Breast epithelium (tissue), 3 donors: ENCODE data around the gene AHRR.

ENCODE experiments used
- POLR2AphosphoS5 ChIP-seq, 3 donors: sonication (generic); formaldehyde crosslinking; IDR thresholded peaks; one replicate each; pipeline ENCODE4 v1.6.1; 2017; ENCODE audit warnings: antibody characterized with exemption in 3 of 3
- TF ChIP-seq, protein P1 (sequence below), 3 donors: fragments of 450-650 bp; IDR thresholded peaks; one replicate each; pipeline ENCODE4 v1.5.1; 2016 to 2017; ENCODE audit warnings: antibody characterized with exemption in 3 of 3, mild to moderate bottlenecking in 3 of 3, moderate library complexity in 3 of 3

DNA sequence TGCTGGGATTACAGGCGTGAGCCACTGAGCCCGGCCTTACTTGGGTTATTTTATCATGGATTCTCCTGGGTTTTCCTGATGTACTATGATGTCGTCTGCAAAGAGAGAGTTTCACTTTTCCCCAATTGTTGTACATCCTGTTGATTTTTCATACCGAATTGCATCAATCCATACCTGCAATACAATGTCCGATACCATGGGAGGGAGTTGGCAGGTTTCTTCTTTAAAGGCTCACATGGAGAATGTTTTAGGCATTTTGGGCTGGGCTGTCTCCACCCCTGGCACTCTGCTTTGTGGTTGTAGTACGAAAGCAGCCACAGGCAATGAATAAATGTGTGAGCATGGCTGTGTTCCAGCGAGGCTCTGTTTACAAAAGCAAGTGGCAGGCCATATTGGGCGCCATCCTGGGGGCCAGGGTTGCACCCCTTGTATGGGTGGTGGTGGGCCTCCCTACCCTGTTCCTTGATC, 86.3 kb downstream of the AHRR start:
- TF ChIP-seq, protein P1, sequence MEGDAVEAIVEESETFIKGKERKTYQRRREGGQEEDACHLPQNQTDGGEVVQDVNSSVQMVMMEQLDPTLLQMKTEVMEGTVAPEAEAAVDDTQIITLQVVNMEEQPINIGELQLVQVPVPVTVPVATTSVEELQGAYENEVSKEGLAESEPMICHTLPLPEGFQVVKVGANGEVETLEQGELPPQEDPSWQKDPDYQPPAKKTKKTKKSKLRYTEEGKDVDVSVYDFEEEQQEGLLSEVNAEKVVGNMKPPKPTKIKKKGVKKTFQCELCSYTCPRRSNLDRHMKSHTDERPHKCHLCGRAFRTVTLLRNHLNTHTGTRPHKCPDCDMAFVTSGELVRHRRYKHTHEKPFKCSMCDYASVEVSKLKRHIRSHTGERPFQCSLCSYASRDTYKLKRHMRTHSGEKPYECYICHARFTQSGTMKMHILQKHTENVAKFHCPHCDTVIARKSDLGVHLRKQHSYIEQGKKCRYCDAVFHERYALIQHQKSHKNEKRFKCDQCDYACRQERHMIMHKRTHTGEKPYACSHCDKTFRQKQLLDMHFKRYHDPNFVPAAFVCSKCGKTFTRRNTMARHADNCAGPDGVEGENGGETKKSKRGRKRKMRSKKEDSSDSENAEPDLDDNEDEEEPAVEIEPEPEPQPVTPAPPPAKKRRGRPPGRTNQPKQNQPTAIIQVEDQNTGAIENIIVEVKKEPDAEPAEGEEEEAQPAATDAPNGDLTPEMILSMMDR (IDR thresholded peaks at IDR 0.05), result no peak
- TF ChIP-seq POLR2AphosphoS5 (IDR thresholded peaks at IDR 0.05), result no peak
